HFFc6 (cell line): ENCODE measurements around the gene ECT2. TPM values are rescaled to one million over a fixed set of nuclear protein-coding genes. Genes with fewer than 3 reads are reported as not detected.
A peak's percentile ranks its signal among the peaks of the same experiment; 100 is the strongest.

ENCODE experiments used
- DNase-seq: peaks from one replicate; pipeline ENCODE4 v3.0.0-alpha.2; 2018
- H3K27ac Mint-ChIP-seq: 2 replicates; pipeline ENCODE4 v1.8.0; 2020; ENCODE audit warnings: mild to moderate bottlenecking, mixed read lengths
- H3K27me3 Mint-ChIP-seq: 2 replicates; pipeline ENCODE4 v1.8.0; 2021; ENCODE audit warnings: mild to moderate bottlenecking, moderate library complexity, mixed read lengths; ENCODE audit not compliant: insufficient read depth
- H3K36me3 Mint-ChIP-seq: 2 replicates; pipeline ENCODE4 v1.8.0; 2021; ENCODE audit warnings: low read depth, mixed read lengths
- H3K4me1 Mint-ChIP-seq: 2 replicates; pipeline ENCODE4 v1.8.0; 2020; ENCODE audit warnings: low read depth, mixed read lengths
- H3K4me3 Mint-ChIP-seq: 2 replicates; pipeline ENCODE4 v1.8.0; 2020; ENCODE audit warnings: mild to moderate bottlenecking, moderate library complexity, mixed read lengths
- H3K9me3 Mint-ChIP-seq: 2 replicates; pipeline ENCODE4 v1.8.0; 2020; ENCODE audit warnings: mild to moderate bottlenecking, mixed read lengths
- total RNA-seq, 6 experiments: library from RNA; stranded (reverse); fragmentation: NEBNext Ultra II Directional; extraction: Animal tissue kit (Norgen Biotek cat#: 25700); gene quantifications; 2 replicates in 1 of 6; 3 replicates in 5 of 6; pipeline ENCODE4 v1.2.3, GENCODE V29; 2021
- TF ChIP-seq, protein P1 (sequence below): fragments of 200-600 bp; sonication (generic); IDR thresholded peaks from 2 replicates; pipeline ENCODE4 v1.5.0; 2021; ENCODE audit warnings: antibody characterized with exemption, mild to moderate bottlenecking

The ECT2 gene
- total RNA-seq, 6 experiments from 2014 or later: 29.1 to 62.4 (median 50.6) TPM

DNA sequence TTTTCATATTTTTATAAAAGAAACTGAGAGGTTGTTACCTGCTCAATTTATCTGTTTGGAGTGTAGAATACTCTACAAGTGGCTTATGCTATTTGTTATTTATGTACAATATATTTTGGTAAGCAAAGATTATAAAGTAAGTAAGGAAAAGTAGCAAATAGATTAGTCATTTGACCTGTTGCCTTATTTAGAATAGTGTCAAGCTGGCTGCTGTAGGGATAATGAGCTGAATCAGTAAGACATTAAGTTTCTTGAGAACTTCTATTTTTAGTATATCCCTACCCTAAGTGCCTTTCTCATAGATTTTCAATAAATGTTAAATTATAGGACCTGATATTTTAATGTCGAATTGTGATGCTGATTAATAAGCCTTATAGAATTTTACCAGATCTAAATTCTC is 37.2 kb downstream of the ECT2 start:
- peak overlapping the region; percentile 53; the same call in 1 of the 2 replicates for H3K27ac Mint-ChIP-seq
- TF ChIP-seq, protein P1, sequence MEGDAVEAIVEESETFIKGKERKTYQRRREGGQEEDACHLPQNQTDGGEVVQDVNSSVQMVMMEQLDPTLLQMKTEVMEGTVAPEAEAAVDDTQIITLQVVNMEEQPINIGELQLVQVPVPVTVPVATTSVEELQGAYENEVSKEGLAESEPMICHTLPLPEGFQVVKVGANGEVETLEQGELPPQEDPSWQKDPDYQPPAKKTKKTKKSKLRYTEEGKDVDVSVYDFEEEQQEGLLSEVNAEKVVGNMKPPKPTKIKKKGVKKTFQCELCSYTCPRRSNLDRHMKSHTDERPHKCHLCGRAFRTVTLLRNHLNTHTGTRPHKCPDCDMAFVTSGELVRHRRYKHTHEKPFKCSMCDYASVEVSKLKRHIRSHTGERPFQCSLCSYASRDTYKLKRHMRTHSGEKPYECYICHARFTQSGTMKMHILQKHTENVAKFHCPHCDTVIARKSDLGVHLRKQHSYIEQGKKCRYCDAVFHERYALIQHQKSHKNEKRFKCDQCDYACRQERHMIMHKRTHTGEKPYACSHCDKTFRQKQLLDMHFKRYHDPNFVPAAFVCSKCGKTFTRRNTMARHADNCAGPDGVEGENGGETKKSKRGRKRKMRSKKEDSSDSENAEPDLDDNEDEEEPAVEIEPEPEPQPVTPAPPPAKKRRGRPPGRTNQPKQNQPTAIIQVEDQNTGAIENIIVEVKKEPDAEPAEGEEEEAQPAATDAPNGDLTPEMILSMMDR: no peak
- DNase-seq: peak; percentile 44
- peaks cover 23% of the 10 kb centered on the region for H3K36me3 Mint-ChIP-seq
- no peaks in the 10 kb centered on the region for H3K9me3 Mint-ChIP-seq
- H3K27me3 Mint-ChIP-seq: no peaks in the 10 kb centered on the region
- H3K4me3 Mint-ChIP-seq: no peak overlapping the region
- peaks cover 24% of the 10 kb centered on the region for H3K4me1 Mint-ChIP-seq

DNA sequence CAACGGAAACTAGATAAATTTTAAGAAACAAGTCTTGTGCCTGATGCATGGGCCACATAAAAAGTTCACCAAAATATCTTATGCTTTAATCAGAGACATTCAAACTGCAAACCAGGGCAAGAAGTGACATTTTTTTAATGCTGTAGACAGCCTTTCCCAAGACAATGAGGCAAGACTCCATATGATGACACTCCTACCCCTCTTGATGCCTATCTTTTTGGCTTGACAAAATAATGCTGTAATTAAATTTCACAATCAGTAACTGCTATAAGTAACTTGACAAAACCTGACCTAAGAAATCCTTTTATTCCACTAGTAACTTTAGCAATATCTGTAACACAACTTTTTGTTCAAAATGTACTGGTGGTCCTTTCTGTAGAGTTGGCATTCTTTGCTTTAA is 48.7 kb downstream of the ECT2 start:
- H3K9me3 Mint-ChIP-seq: no peaks in the 10 kb centered on the region
- H3K4me3 Mint-ChIP-seq: no peak overlapping the region
- no peak for DNase-seq
- TF ChIP-seq, protein P1: no peak
- H3K36me3 Mint-ChIP-seq: peaks cover 6% of the 10 kb centered on the region; the same call in 1 of the 2 replicates
- no peak overlapping the region for H3K27ac Mint-ChIP-seq
- H3K4me1 Mint-ChIP-seq: no peaks in the 10 kb centered on the region; the same call in 1 of the 2 replicates
- H3K27me3 Mint-ChIP-seq: no peaks in the 10 kb centered on the region

DNA sequence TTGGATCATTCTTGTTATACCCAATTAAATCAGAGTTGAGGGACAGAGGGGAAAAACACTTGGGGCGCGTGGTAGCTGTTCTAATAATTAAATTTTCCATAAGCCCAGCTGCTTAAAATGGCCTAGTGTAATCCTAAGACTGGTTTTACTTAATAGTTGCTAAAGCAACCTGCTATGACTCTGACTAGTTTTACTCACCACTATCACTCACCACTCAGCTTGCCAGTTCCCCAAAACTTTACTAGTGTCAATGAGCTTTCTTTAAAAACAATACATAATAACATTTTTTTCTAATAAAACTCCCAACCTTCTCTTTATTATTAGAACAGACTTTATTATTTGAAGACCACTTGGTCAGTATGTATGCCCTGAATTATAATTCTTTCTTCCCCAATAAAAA is 49.6 kb downstream of the ECT2 start:
- DNase-seq: no peak

GRCh38 chr3:172803489-172803888 is 53.0 kb downstream of the ECT2 start:
- Mint-ChIP-seq H3K9me3 (no peaks in the 10 kb centered on the region), H3K27ac (no peak overlapping the region)

More for the DNA sequence above, 49.6 kb downstream of the ECT2 start:
- Mint-ChIP-seq H3K36me3 (peaks cover 6% of the 10 kb centered on the region; the same call in 1 of the 2 replicates), H3K4me3 (no peak overlapping the region), H3K4me1 (no peaks in the 10 kb centered on the region; the same call in 1 of the 2 replicates), H3K27me3 (no peaks in the 10 kb centered on the region), H3K27ac (peak overlapping the region; percentile 61; the same call in 1 of the 2 replicates), H3K9me3 (no peaks in the 10 kb centered on the region)
- TF ChIP-seq, protein P1: no peak

DNA sequence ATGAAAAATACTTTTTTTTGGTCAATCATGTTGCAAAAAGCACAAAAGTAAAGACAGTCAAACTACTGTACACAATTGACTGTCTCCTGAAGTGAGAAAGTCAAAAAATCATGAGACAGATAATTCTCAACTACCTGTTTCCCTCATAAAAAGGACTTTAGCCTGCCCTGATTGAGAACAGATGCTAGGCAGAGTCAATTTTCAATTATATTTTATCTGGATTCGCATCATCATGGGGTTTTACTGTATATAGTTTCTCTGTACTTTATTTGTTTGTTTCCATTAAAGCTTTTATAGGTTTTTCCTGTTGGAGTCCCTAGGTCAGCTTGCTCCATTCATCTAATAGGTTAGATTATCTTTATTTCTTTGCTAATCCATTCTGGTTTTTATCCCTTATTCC is 53.8 kb downstream of the ECT2 start:
- Mint-ChIP-seq H3K27me3 (no peaks in the 10 kb centered on the region), H3K4me1 (no peaks in the 10 kb centered on the region; the same call in 1 of the 2 replicates), H3K27ac (no peak overlapping the region), H3K9me3 (no peaks in the 10 kb centered on the region), H3K36me3 (peaks cover under 1% of the 10 kb centered on the region; the same call in 1 of the 2 replicates), H3K4me3 (no peak overlapping the region)
- TF ChIP-seq, protein P1: no peak
- no peak for DNase-seq

More at GRCh38 chr3:172803489-172803888, 53.0 kb downstream of the ECT2 start:
- peaks cover 6% of the 10 kb centered on the region; the same call in 1 of the 2 replicates for H3K36me3 Mint-ChIP-seq
- H3K4me3 Mint-ChIP-seq: no peak overlapping the region
- TF ChIP-seq, protein P1: no peak
- H3K27me3 Mint-ChIP-seq: no peaks in the 10 kb centered on the region
- no peak for DNase-seq
- H3K4me1 Mint-ChIP-seq: no peaks in the 10 kb centered on the region; the same call in 1 of the 2 replicates
